ENCODE measurements around the gene FARS2. TPM values are rescaled to one million over a fixed set of nuclear protein-coding genes. Genes with fewer than 3 reads are reported as not detected.

Gene FARS2
- total and polyA plus RNA-seq, 10 donors, result 9.0 to 27.4 (median 19.8) TPM

DNA sequence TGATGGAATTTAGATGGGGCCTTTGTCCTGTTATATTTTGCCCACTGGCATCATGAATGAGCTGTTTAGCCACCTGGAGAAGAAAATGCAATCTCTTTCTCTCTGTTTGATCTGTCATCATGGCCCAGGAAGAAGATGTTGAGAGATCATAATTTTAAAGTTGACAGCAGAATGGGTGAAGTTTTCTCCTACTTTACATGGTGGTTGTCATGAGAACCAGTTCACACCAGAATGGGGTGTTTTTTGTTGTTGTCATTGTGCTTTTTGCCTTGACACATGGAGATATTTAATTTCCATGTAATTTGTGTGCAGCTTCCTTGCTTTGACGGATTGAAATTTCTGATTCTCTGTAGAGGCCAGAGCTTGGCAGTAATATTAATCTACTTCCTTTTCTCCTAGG lies 122.5 kb downstream of the FARS2 start:
- no peak for DNase-seq
- intact Hi-C loops (cut with DNase I; ENCODE audit: low total_unique reads), result no loop called here
- TF ChIP-seq POLR2AphosphoS5 (IDR thresholded peaks at IDR 0.05), result no peak
- TF ChIP-seq POLR2A (IDR thresholded peaks at IDR 0.05), result no peak
- TF ChIP-seq, protein P1, sequence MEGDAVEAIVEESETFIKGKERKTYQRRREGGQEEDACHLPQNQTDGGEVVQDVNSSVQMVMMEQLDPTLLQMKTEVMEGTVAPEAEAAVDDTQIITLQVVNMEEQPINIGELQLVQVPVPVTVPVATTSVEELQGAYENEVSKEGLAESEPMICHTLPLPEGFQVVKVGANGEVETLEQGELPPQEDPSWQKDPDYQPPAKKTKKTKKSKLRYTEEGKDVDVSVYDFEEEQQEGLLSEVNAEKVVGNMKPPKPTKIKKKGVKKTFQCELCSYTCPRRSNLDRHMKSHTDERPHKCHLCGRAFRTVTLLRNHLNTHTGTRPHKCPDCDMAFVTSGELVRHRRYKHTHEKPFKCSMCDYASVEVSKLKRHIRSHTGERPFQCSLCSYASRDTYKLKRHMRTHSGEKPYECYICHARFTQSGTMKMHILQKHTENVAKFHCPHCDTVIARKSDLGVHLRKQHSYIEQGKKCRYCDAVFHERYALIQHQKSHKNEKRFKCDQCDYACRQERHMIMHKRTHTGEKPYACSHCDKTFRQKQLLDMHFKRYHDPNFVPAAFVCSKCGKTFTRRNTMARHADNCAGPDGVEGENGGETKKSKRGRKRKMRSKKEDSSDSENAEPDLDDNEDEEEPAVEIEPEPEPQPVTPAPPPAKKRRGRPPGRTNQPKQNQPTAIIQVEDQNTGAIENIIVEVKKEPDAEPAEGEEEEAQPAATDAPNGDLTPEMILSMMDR (IDR thresholded peaks at IDR 0.05 in 8 of 11, conservative IDR thresholded peaks at IDR 0.05 in 3 of 11), result no peak
- Histone ChIP-seq H3K9me3 (no peaks in the 10 kb centered on the region), H3K27ac (no peak overlapping the region), H3K36me3 (no peaks in the 10 kb centered on the region), H3K4me3 (no peak overlapping the region), H3K27me3 (replicated peaks in 1 of 7) (no peaks in the 10 kb centered on the region), H3K4me1 (no peaks in the 10 kb centered on the region)
- 71 to 87% (median 85%) methylated on average over 1 of the region's 1 CpG for WGBS, 5 donors

DNA sequence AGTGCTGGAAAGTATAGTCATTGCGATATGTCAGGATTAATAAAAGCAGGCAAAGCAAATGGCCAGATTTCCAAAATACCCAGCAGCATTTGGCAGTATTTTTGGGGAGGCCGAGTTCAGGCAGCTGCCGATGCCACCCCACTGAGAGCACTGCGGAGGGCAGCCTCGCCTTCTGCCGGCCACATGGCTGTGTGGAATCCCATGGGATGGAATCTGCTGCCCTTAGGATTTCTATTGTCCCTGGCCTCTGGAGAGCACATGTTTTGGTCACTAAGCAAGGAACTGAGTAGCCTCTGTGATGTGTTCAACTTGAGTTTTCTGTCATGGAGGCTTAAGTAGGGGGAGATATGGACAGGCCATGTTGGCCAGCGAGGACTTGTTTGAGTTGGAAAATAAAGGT lies 123.0 kb downstream of the FARS2 start:
- no peaks in the 10 kb centered on the region for H3K4me1 ChIP-seq
- DNase-seq, result no peak
- WGBS, 5 donors, result 89 to 99% (median 95%) methylated on average over 7 of the region's 7 CpGs
- TF ChIP-seq POLR2AphosphoS5 (IDR thresholded peaks at IDR 0.05) (no peak), POLR2A (IDR thresholded peaks at IDR 0.05) (no peak)
- TF ChIP-seq, protein P1 (IDR thresholded peaks at IDR 0.05 in 8 of 11, conservative IDR thresholded peaks at IDR 0.05 in 3 of 11), result no peak
- no peaks in the 10 kb centered on the region for H3K36me3 ChIP-seq
- H3K9me3 ChIP-seq, result no peaks in the 10 kb centered on the region
- no peak overlapping the region for H3K27ac ChIP-seq
- no peak overlapping the region for H3K4me3 ChIP-seq
- intact Hi-C loops (cut with DNase I; ENCODE audit: low total_unique reads), result no loop called here
- no peaks in the 10 kb centered on the region for H3K27me3 ChIP-seq (replicated peaks in 1 of 7)

DNA sequence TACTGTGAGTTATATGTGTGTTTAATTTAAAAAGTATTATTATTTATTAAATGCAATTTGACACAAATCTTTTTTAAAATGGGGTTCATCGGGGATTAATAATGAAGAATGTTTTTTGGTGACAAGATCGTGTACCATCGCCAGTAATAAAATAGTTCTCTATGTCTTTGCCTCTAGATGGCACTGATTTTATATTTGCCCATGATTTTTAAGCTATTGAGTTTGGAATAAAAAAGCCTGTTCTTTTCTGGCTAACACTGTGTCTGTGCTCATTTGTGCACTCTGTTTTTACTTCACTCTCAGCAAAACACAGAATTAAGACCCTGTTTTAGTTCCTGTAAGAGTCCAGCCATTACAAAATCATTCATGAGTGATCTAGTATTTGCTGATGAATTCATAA lies 127.0 kb downstream of the FARS2 start:
- no peak overlapping the region for H3K27ac ChIP-seq
- H3K36me3 ChIP-seq, result no peaks in the 10 kb centered on the region
- H3K4me1 ChIP-seq, result no peaks in the 10 kb centered on the region
- H3K4me3 ChIP-seq, result no peak overlapping the region
- no peak for DNase-seq
- H3K27me3 ChIP-seq (replicated peaks in 1 of 7), result no peaks in the 10 kb centered on the region
- WGBS, 5 donors, result 89 to 96% (median 94%) methylated on average over 3 of the region's 3 CpGs
- H3K9me3 ChIP-seq, result no peaks in the 10 kb centered on the region
- TF ChIP-seq POLR2A (IDR thresholded peaks at IDR 0.05), result no peak
- TF ChIP-seq POLR2AphosphoS5 (IDR thresholded peaks at IDR 0.05), result no peak
- TF ChIP-seq, protein P1 (IDR thresholded peaks at IDR 0.05 in 8 of 11, conservative IDR thresholded peaks at IDR 0.05 in 3 of 11), result no peak
- intact Hi-C loops (cut with DNase I; ENCODE audit: low total_unique reads), result no loop called here

DNA sequence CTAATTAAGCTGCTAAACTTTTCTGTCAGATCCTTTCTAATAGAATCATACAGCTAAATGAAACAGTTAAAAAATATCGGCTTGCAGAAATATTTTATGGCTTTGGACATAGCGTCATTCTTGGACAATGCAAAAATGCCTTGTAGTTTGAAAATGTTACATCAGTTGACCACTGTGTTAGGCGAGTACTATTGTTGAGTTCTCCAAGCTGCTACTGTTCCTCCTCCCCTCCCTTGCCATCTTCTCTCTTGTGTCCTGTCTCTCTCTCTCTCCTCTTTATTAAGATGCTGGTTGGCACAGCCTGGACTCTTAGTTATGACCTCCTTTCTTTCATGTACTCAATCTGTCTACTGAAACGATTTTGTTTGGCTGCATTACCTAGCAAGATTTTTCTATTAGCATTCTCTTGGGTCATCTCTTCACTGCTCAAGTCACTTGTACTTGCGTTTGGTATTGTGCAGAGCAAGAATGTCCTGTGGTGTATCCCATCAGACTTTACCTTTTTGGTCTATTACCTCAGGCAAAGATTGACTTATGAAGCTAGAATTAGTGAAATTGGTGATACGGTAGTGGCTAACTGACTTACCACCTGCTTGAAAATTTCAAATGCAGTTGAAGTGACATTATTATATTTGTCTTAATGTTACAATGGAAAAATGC lies 127.9 kb downstream of the FARS2 start:
- WGBS, 5 donors, result 71 to 89% (median 80%) methylated on average over 6 of the region's 6 CpGs
- Histone ChIP-seq H3K27ac (no peak overlapping the region), H3K4me3 (no peak overlapping the region), H3K4me1 (no peaks in the 10 kb centered on the region), H3K27me3 (replicated peaks in 1 of 7) (no peaks in the 10 kb centered on the region), H3K9me3 (no peaks in the 10 kb centered on the region), H3K36me3 (no peaks in the 10 kb centered on the region)
- TF ChIP-seq POLR2AphosphoS5 (IDR thresholded peaks at IDR 0.05) (no peak), POLR2A (IDR thresholded peaks at IDR 0.05) (no peak)
- TF ChIP-seq, protein P1 (IDR thresholded peaks at IDR 0.05 in 8 of 11, conservative IDR thresholded peaks at IDR 0.05 in 3 of 11), result no peak
- DNase-seq, result no peak
- intact Hi-C loops (cut with DNase I; ENCODE audit: low total_unique reads), result no loop called here

All from spleen (tissue), 11 donors.